ENCODE results near the gene AGER.

- TF ChIP-seq CTCF (IDR thresholded peaks at IDR 0.05) (no peak), EP300 (IDR thresholded peaks at IDR 0.05) (no peak), POLR2A (IDR thresholded peaks at IDR 0.05) (no peak)
Observed at GRCh38 chr6:32183030-32183429, 1.0 kb downstream of the AGER start.
